H1 (cell line): ENCODE data around the gene CHST11. TPM values are rescaled to one million over a fixed set of nuclear protein-coding genes. Genes with fewer than 3 reads are reported as not detected.

Source experiments
- CTCF ChIA-PET: fragments of 300-600 bp; sonication (Branson Sonifier 250); formaldehyde crosslinking; loops from one replicate; lab custom pipeline; 2021; ENCODE audit not compliant: partially characterized antibody; lab: Charles Lee
- POLR2A ChIA-PET: fragments of 300-600 bp; sonication (Branson Sonifier 250); formaldehyde crosslinking; loops from one replicate; lab custom pipeline; 2021; ENCODE audit warnings: inconsistent platforms; ENCODE audit not compliant: partially characterized antibody; lab: Charles Lee
- DNase-seq, 2 experiments: peaks; one replicate each; pipeline versions ENCODE4 v3.0.0 to v3.0.0-alpha.2; 2010 to 2022; ENCODE audit warnings: low spot score in 2 of 2, low read depth in 1 of 2, mixed read lengths in 1 of 2
- FAIRE-seq: peaks from 2 replicates; lab custom pipeline; 2011; peaks lifted over from hg19 to GRCh38; lab: Jason Lieb, UNC
- H2AFZ ChIP-seq: 2 replicates; pipeline ENCODE4 v1.8.1; 2012; ENCODE audit warnings: low read length, inconsistent platforms
- H2AK5ac ChIP-seq: 2 replicates; pipeline ENCODE4 v1.6.1; 2013; ENCODE audit warnings: low read depth, low read length
- H2BK120ac ChIP-seq: replicated peaks from 2 replicates; pipeline ENCODE3; 2013; ENCODE audit warnings: low read depth, low read length, inconsistent platforms
- H2BK12ac ChIP-seq: 2 replicates; pipeline ENCODE4 v1.6.1; 2013; ENCODE audit warnings: low read depth, low read length
- H2BK15ac ChIP-seq: 2 replicates; pipeline ENCODE4 v1.6.1; 2013; ENCODE audit warnings: low read length
- H2BK20ac ChIP-seq: 2 replicates; pipeline ENCODE4 v1.6.1; 2013; ENCODE audit warnings: low read length
- H2BK5ac ChIP-seq: 2 replicates; pipeline ENCODE4 v1.6.1; 2013; ENCODE audit warnings: low read depth, low read length
- H3K14ac ChIP-seq: 2 replicates; pipeline ENCODE4 v1.6.1; 2013; ENCODE audit warnings: inconsistent platforms; ENCODE audit not compliant: insufficient read length
- H3K18ac ChIP-seq: 2 replicates; pipeline ENCODE4 v1.6.1; 2013; ENCODE audit warnings: low read length; ENCODE audit errors: extremely low read depth
- H3K23ac ChIP-seq: 2 replicates; pipeline ENCODE4 v1.6.1; 2013; ENCODE audit warnings: inconsistent platforms; ENCODE audit not compliant: insufficient read length
- H3K23me2 ChIP-seq: 2 replicates; pipeline ENCODE4 v1.6.1; 2013; ENCODE audit warnings: low read depth, low read length
- H3K27ac ChIP-seq: 2 replicates; pipeline ENCODE4 v1.6.1; 2011; ENCODE audit warnings: low read depth, low read length, inconsistent platforms
- H3K27me3 ChIP-seq, 4 experiments: replicated peaks in 1 of 4; 1 replicate in 1 of 4; 2 replicates in 3 of 4; pipeline versions ENCODE4 v1.6.1 to v1.8.1; 2011 to 2013; ENCODE audit warnings: low read length in 3 of 4, mild to moderate bottlenecking in 3 of 4, inconsistent platforms in 2 of 4, mixed read lengths in 2 of 4, moderate library complexity in 1 of 4; ENCODE audit not compliant: control insufficient read depth in 3 of 4, insufficient read depth in 3 of 4; ENCODE audit errors: extremely low read depth in 1 of 4
- H3K36me3 ChIP-seq, 4 experiments: 2 replicates each; pipeline versions ENCODE4 v1.6.1 to v1.8.1; 2011 to 2013; ENCODE audit warnings: mild to moderate bottlenecking in 4 of 4, low read length in 3 of 4, moderate library complexity in 2 of 4, control low read depth in 1 of 4, inconsistent platforms in 1 of 4; ENCODE audit not compliant: insufficient read depth in 4 of 4, control insufficient read depth in 2 of 4
- H3K4ac ChIP-seq: replicated peaks from 2 replicates; pipeline ENCODE3; 2013; ENCODE audit warnings: low read length, low read depth, mixed read lengths, inconsistent platforms; ENCODE audit not compliant: insufficient read length
- H3K4me1 ChIP-seq, 4 experiments: replicated peaks in 1 of 4; 1 replicate in 1 of 4; 2 replicates in 3 of 4; pipeline versions ENCODE4 v1.6.1 to v1.8.1; 2011 to 2013; ENCODE audit warnings: low read length in 3 of 4, inconsistent platforms in 2 of 4, mixed read lengths in 1 of 4; ENCODE audit not compliant: insufficient read depth in 4 of 4, control insufficient read depth in 3 of 4
- H3K4me2 ChIP-seq, 2 experiments: 2 replicates each; pipeline versions ENCODE4 v1.6.1 to v1.8.1; 2011 to 2013; ENCODE audit warnings: low read depth in 2 of 2, low read length in 2 of 2, control low read depth in 1 of 2, inconsistent platforms in 1 of 2, mild to moderate bottlenecking in 1 of 2; ENCODE audit not compliant: insufficient read depth in 1 of 2
- H3K4me3 ChIP-seq, 4 experiments: fragments of 200-600, 300-600 bp in 1 of 4; sonication (generic), shearing (Covaris generic), sonication (Bioruptor Twin) in 1 of 4; 2 replicates each; pipeline versions ENCODE4 v1.5.1 to v1.8.1; 2011 to 2016; ENCODE audit warnings: low read length in 4 of 4, low read depth in 3 of 4, control low read depth in 2 of 4, inconsistent platforms in 2 of 4, mild to moderate bottlenecking in 2 of 4, mixed read lengths in 1 of 4, moderate library complexity in 1 of 4; ENCODE audit not compliant: insufficient read depth in 2 of 4; ENCODE audit errors: extremely low read depth in 1 of 4
- H3K56ac ChIP-seq: replicated peaks from 2 replicates; pipeline ENCODE3; 2013; ENCODE audit warnings: low read depth, mild to moderate bottlenecking, mixed read lengths, low read length, inconsistent platforms; ENCODE audit not compliant: insufficient read length
- H3K79me1 ChIP-seq: 2 replicates; pipeline ENCODE4 v1.6.1; 2013; ENCODE audit warnings: low read depth, low read length, control low read depth
- H3K79me2 ChIP-seq, 2 experiments: 2 replicates each; pipeline versions ENCODE4 v1.6.1 to v1.8.1; 2012 to 2013; ENCODE audit warnings: low read length in 2 of 2, mild to moderate bottlenecking in 2 of 2, inconsistent platforms in 1 of 2; ENCODE audit not compliant: insufficient read depth in 2 of 2, control insufficient read depth in 1 of 2
- H3K9ac ChIP-seq, 4 experiments: replicated peaks in 1 of 4; 1 replicate in 1 of 4; 2 replicates in 3 of 4; pipeline versions ENCODE4 v1.6.1 to v1.8.1; 2011 to 2013; ENCODE audit warnings: low read depth in 3 of 4, low read length in 3 of 4, control low read depth in 2 of 4, mild to moderate bottlenecking in 2 of 4, moderate library complexity in 2 of 4, inconsistent platforms in 1 of 4; ENCODE audit errors: extremely low read depth in 1 of 4
- H3K9me3 ChIP-seq, 2 experiments: 2 replicates each; pipeline versions ENCODE4 v1.6.1 to v1.8.1; 2012 to 2013; ENCODE audit warnings: mild to moderate bottlenecking in 2 of 2, moderate library complexity in 2 of 2, control low read depth in 1 of 2, inconsistent platforms in 1 of 2, low read depth in 1 of 2, low read length in 1 of 2, mixed read lengths in 1 of 2; ENCODE audit not compliant: insufficient read depth in 2 of 2
- H4K20me1 ChIP-seq, 2 experiments: replicated peaks in 1 of 2; 2 replicates each; pipeline versions ENCODE3 to v1.8.1; 2011 to 2013; ENCODE audit warnings: inconsistent platforms in 2 of 2, low read length in 2 of 2, mild to moderate bottlenecking in 1 of 2; ENCODE audit not compliant: insufficient read depth in 2 of 2, control insufficient read depth in 1 of 2
- H4K5ac ChIP-seq: 2 replicates; pipeline ENCODE4 v1.6.1; 2013; ENCODE audit warnings: low read length, low read depth, mixed read lengths, inconsistent platforms; ENCODE audit not compliant: insufficient read length
- H4K8ac ChIP-seq: 2 replicates; pipeline ENCODE4 v1.8.0; 2013; ENCODE audit warnings: mild to moderate bottlenecking, moderate library complexity, low read length, inconsistent platforms; ENCODE audit not compliant: insufficient read depth; ENCODE audit errors: extremely low read depth
- H4K91ac ChIP-seq: replicated peaks from 2 replicates; pipeline ENCODE3; 2013; ENCODE audit warnings: low read length, mixed read lengths, inconsistent platforms; ENCODE audit not compliant: insufficient read length
- CBX8 ChIP-seq: fragments of 300-800, 300-1000 bp; sonication (generic); IDR thresholded peaks from 2 replicates; pipeline ENCODE4 v1.7.1; 2016; ENCODE audit warnings: low read depth, low read length, borderline replicate concordance
- CHD1 ChIP-seq: IDR thresholded peaks from 2 replicates; pipeline ENCODE4 v1.6.1; 2012; ENCODE audit warnings: low read depth, low read length, improper control_type of control experiment
- CHD2 ChIP-seq: IDR thresholded peaks from 2 replicates; pipeline ENCODE4 v1.6.1; 2012; ENCODE audit warnings: low read length, improper control_type of control experiment
- CTBP2 ChIP-seq: IDR thresholded peaks from 2 replicates; pipeline ENCODE4 v1.7.0; 2011; ENCODE audit warnings: borderline replicate concordance, mild to moderate bottlenecking, moderate library complexity, mixed read lengths, low read length; ENCODE audit not compliant: insufficient read depth, insufficient read length
- EP300 ChIP-seq, 2 experiments: IDR thresholded peaks; 1 replicate in 1 of 2; 2 replicates in 1 of 2; pipeline ENCODE4 v1.6.1; 2011 to 2012; ENCODE audit warnings: low read depth in 2 of 2, low read length in 2 of 2, mild to moderate bottlenecking in 2 of 2, borderline replicate concordance in 1 of 2, inconsistent platforms in 1 of 2, moderate library complexity in 1 of 2
- KDM4A ChIP-seq: IDR thresholded peaks from one replicate; pipeline ENCODE4 v1.7.1; 2012; ENCODE audit warnings: low read depth, mild to moderate bottlenecking, moderate library complexity, low read length, inconsistent platforms; ENCODE audit not compliant: severe bottlenecking
- SAP30 ChIP-seq: fragments of 300-600 bp; sonication (generic); IDR thresholded peaks from 2 replicates; pipeline ENCODE4 v1.7.1; 2012; ENCODE audit warnings: low read length, moderate library complexity, mild to moderate bottlenecking, inconsistent platforms; ENCODE audit not compliant: insufficient read depth, insufficient replicate concordance
- TAF1 ChIP-seq: IDR thresholded peaks from 2 replicates; pipeline ENCODE4 v1.6.1; 2011; ENCODE audit warnings: mild to moderate bottlenecking, low read depth, low read length
- TAF7 ChIP-seq: optimal IDR thresholded peaks from 2 replicates; pipeline ENCODE3; 2011; ENCODE audit warnings: low read depth, mild to moderate bottlenecking, inconsistent platforms, low read length, moderate library complexity, borderline replicate concordance
- WGBS, 2 experiments: shearing (Covaris generic) in 1 of 2; methylation state at CpG; one replicate each; pipeline versions ENCODE4 v1.1.6 to v1.1.7; 2013 to 2015; ENCODE audit warnings: low lambda C conversion rate in 2 of 2, mixed read lengths in 2 of 2, inconsistent platforms in 1 of 2, low coverage in 1 of 2, missing lambda C conversion rate in 1 of 2; ENCODE audit not compliant: insufficient replicate concordance in 2 of 2, insufficient coverage in 1 of 2, insufficient read length in 1 of 2; ENCODE audit errors: extremely low coverage in 1 of 2, missing lambda C conversion rate in 1 of 2; 5-methylcytosine and 5-hydroxymethylcytosine counted together
- polyA plus RNA-seq, 7 experiments: library from polyadenylated mRNA; depleted of rRNA in 3 of 7; stranded (reverse) in 5 of 7; unstranded in 2 of 7; fragments of >200 nt in 5 of 7; fragments of 200-250 nt in 2 of 7; gene quantifications; 1 replicate in 5 of 7; 2 replicates in 1 of 7; 4 replicates in 1 of 7; pipeline versions ENCODE4 v1.2.1 to v1.2.3, GENCODE V29; 2011 to 2013; ENCODE audit warnings: missing spikeins in 2 of 7, mixed read lengths in 2 of 7
- total RNA-seq: library from RNA; stranded (reverse); fragmentation: NEBNext Ultra II Directional; extraction: Animal tissue kit (Norgen Biotek cat#: 25700); gene quantifications from 2 replicates; pipeline ENCODE4 v1.2.1, GENCODE V29; 2021

CHST11 gene
- total and polyA plus RNA-seq, 2 of the 8 experiments (the other 6 are each of a cell fraction or from before 2014, with no cell fraction given) = 14.4 to 20.8 TPM

DNA sequence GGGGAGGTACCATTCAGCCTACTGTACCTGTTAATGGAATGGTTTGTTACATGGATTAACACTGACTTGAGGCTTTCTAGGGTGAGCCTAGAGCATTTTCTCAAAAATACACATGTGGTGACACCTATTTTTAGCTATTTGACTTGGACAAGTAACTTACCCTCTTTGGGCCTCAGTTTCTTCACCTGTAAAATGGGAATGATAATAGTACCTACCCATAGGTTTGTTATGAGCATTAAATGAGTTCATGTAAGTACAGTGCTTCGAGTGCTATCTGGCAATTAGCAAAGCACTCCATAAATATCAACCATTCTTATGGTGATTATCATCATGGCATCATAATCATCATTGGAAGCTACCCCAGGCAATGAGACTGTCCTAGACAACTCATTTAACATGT, 216.5 kb downstream of the CHST11 start:
- Histone ChIP-seq H2BK20ac (no peak overlapping the region), H2BK120ac (no peak overlapping the region), H3K9me3 (no peaks in the 10 kb centered on the region), H4K20me1 (peaks cover 0 to 5% of the 10 kb centered on the region in 2 experiments), H4K8ac (no peak overlapping the region), H3K18ac (no peak overlapping the region), H2AK5ac (no peak overlapping the region), H3K4me1 (peaks cover 0 to 15% (median 9%) of the 10 kb centered on the region in 4 experiments; a peak in 6 of 7 replicates), H3K9ac (no peak overlapping the region), H3K36me3 (no peaks in the 10 kb centered on the region; a peak in 1 of 8 replicates), H3K23me2 (peaks cover 5% of the 10 kb centered on the region; the same call in 1 of the 2 replicates), H3K56ac (no peak overlapping the region), H3K14ac (no peak overlapping the region), H3K27me3 (no peaks in the 10 kb centered on the region), H2BK5ac (no peak overlapping the region), H4K5ac (no peak overlapping the region), H2AFZ (no peak overlapping the region), H3K79me1 (no peaks in the 10 kb centered on the region), H2BK15ac (no peak overlapping the region), H3K79me2 (no peaks in the 10 kb centered on the region; a peak in 1 of 4 replicates), H2BK12ac (no peak overlapping the region), H3K27ac (no peak overlapping the region), H3K4ac (no peak overlapping the region), H3K23ac (no peak overlapping the region), H3K4me3 (no peak overlapping the region), H3K4me2 (no peak overlapping the region), H4K91ac (no peak overlapping the region)
- POLR2A ChIA-PET = no interaction called here
- FAIRE-seq (no peak), DNase-seq (no peak)
- CTCF ChIA-PET = interaction anchor here (1.7 to 2.0 kb wide), 2 partner anchors 19 to 292 kb away, joined by 5 to 6 read pairs; no protein-coding TSS in a partner anchor
- TF ChIP-seq TAF7 (no peak), KDM4A (no peak), CTBP2 (no peak), CHD1 (no peak), CHD2 (no peak), CBX8 (no peak), SAP30 (no peak), EP300 (IDR thresholded peaks at IDR 0.05; ENCODE audit: borderline replicate concordance in 1 of 2, low read depth in 2 of 2, low read length in 2 of 2) (no peak), TAF1 (no peak)
- WGBS, 2 experiments = 71% methylated on average over 1 of the region's 1 CpG; no CpG with 5 or more reads in 1 of the 2 experiments
